ENCODE data around the gene PACC1. TPM values are rescaled to one million over a fixed set of nuclear protein-coding genes. Genes with fewer than 3 reads are reported as not detected.
A peak's percentile ranks its signal among the peaks of the same experiment; 100 is the strongest.

Gene PACC1
- total and polyA plus RNA-seq, 10 of the 15 experiments (the other 5 are each of a cell fraction or from before 2014, with no cell fraction given), result 16.1 to 29.7 (median 19.3) TPM

- TF ChIP-seq SKIL (IDR thresholded peaks at IDR 0.05; ENCODE audit: low read depth, poor library complexity, severe bottlenecking), result no peak
- TF ChIP-seq NFYA (IDR thresholded peaks at IDR 0.05; ENCODE audit: borderline replicate concordance, low read depth, low read length), result no peak
- 0 out of 2 replicates have a peak, but pooled peaks have one; percentile 24 for TF ChIP-seq TAF1 (IDR thresholded peaks at IDR 0.05; ENCODE audit: borderline replicate concordance, low read depth, low read length)
- TF ChIP-seq PML (IDR thresholded peaks at IDR 0.05; ENCODE audit: low read length), result no peak
- TF ChIP-seq SREBF2 (IDR thresholded peaks at IDR 0.05; ENCODE audit: low read length), result no peak
- TF ChIP-seq YY1 (IDR thresholded peaks at IDR 0.05; ENCODE audit: low read depth, low read length), result peak; percentile 90
- TF ChIP-seq MEF2B (IDR thresholded peaks at IDR 0.05; ENCODE audit: partially characterized antibody, poor library complexity, severe bottlenecking), result no peak
- TF ChIP-seq SPI1 (IDR thresholded peaks at IDR 0.05; ENCODE audit: borderline replicate concordance, insufficient read depth, low read depth, low read length), result peak; percentile 85
Measured at GRCh38 chr1:212412374-212412773, 2.3 kb downstream of the PACC1 start (continued).

DNA sequence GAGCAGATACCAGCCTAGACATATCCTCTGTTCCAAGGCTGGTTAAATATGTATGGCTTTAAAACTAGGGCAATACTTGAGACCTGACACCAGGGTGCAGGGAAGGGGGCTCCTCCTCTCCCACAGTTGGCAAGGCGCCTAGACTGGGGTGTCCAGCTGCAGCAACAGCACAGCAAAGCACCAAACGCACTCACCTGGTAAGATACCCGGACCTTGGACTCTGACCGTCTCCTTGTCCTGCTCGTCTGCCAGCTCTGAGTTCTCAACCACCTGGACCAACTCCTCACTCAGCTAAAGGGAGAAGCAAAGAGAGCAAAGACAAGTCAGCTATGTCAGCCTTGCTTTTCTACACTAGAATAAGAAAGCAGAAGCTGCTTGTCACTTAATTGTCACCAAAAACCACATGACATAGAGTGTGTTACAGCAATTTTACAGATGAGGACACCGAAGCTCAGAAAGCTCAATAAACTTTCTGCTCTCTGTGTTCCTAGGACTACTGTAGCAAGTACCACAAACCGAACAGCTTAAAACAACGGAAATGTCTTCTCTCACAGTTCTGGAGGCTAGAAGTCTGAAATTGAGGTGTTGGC, 4.4 kb downstream of the PACC1 start:
- in situ Hi-C loops (cut with MboI), result no loop called here
- no peak overlapping the region for H3K27ac ChIP-seq (ENCODE audit: control insufficient read depth, insufficient read depth)
- TF ChIP-seq GABPA (IDR thresholded peaks at IDR 0.05; ENCODE audit: low read depth) (no peak), SMAD5 (IDR thresholded peaks at IDR 0.05; ENCODE audit: low read depth) (no peak), CHD4 (IDR thresholded peaks at IDR 0.05) (no peak), RELA (IDR thresholded peaks at IDR 0.05; ENCODE audit: borderline replicate concordance, partially characterized antibody) (no peak), IKZF1 (conservative IDR thresholded peaks at IDR 0.05) (no peak), USF1 (IDR thresholded peaks at IDR 0.05; ENCODE audit: borderline replicate concordance, extremely low read length, insufficient read depth, low read depth, low read length) (no peak), BCL3 (IDR thresholded peaks at IDR 0.05; ENCODE audit: borderline replicate concordance, insufficient read depth, low read depth, low read length, poor library complexity, severe bottlenecking) (no peak), RBBP5 (conservative IDR thresholded peaks at IDR 0.05) (no peak)
- TF ChIP-seq, protein P1, sequence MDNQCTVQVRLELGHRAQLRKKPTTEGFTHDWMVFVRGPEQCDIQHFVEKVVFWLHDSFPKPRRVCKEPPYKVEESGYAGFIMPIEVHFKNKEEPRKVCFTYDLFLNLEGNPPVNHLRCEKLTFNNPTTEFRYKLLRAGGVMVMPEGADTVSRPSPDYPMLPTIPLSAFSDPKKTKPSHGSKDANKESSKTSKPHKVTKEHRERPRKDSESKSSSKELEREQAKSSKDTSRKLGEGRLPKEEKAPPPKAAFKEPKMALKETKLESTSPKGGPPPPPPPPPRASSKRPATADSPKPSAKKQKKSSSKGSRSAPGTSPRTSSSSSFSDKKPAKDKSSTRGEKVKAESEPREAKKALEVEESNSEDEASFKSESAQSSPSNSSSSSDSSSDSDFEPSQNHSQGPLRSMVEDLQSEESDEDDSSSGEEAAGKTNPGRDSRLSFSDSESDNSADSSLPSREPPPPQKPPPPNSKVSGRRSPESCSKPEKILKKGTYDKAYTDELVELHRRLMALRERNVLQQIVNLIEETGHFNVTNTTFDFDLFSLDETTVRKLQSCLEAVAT (IDR thresholded peaks at IDR 0.05), result no peak

More for the DNA sequence above, 4.4 kb downstream of the PACC1 start:
- no TSS peak for BruUV-seq (replicated peaks)
- CTCF ChIA-PET, result interaction anchor here (1.2 to 1.6 kb wide), 2 partner anchors 22 to 42 kb away, joined by 3 to 4 read pairs; no protein-coding TSS in a partner anchor
- H3K79me2 ChIP-seq (ENCODE audit: control insufficient read depth, insufficient read depth, low read length), result peaks cover 32% of the 10 kb centered on the region
- DNase-seq (ENCODE audit: low read depth, low spot score), result no peak
- H3K27me3 ChIP-seq (replicated peaks in 1 of 2; ENCODE audit: control insufficient read depth in 2 of 2, insufficient read depth in 2 of 2, low read length in 1 of 2), result no peaks in the 10 kb centered on the region
- H3K4me1 ChIP-seq (ENCODE audit: control insufficient read depth, insufficient read depth, low read length), result peaks cover 14% of the 10 kb centered on the region
- H3K36me3 ChIP-seq (ENCODE audit: control insufficient read depth in 2 of 2, insufficient read depth in 2 of 2, low read length in 1 of 2), result peaks cover 13 to 35% of the 10 kb centered on the region in 2 experiments
- H3K9me3 ChIP-seq (replicated peaks; ENCODE audit: control insufficient read depth, insufficient read depth, low read length), result no peaks in the 10 kb centered on the region; the same call in 2 of the 3 replicates
- WGBS (ENCODE audit: insufficient coverage, insufficient replicate concordance, low lambda C conversion rate, missing lambda C conversion rate), result 96% methylated on average over 8 of the region's 8 CpGs
- SMC1A ChIA-PET (ENCODE audit: uncharacterized antibody, unreplicated experiment), result interaction anchor here (1.0 to 1.5 kb wide), 3 partner anchors 14 to 47 kb away, joined by 3 to 5 read pairs (median 5); no protein-coding TSS in a partner anchor
- no peak overlapping the region for H3K4me2 ChIP-seq (ENCODE audit: control insufficient read depth, insufficient read depth)
- intact Hi-C loops (cut with micrococcal nuclease; ENCODE audit: unreplicated experiment), result loop anchor here (5.0 kb wide), 1 partner anchor 123 kb away; the partner anchor contains the start of gene PPP2R5A
- no peak for ATAC-seq
- POLR2A ChIA-PET, result no interaction called here
- RAD21 ChIA-PET (ENCODE audit: unreplicated experiment), result no interaction called here
- no peak overlapping the region for H3K4me3 ChIP-seq
- H4K20me1 ChIP-seq (ENCODE audit: control insufficient read depth, insufficient read depth), result no peaks in the 10 kb centered on the region
- no peak overlapping the region for H2AFZ ChIP-seq (ENCODE audit: control insufficient read depth, low read depth, low read length)
- H3K9ac ChIP-seq (ENCODE audit: control insufficient read depth, insufficient read depth, low read length), result no peak overlapping the region
- FAIRE-seq, result no peak
